Esophagus squamous epithelium (tissue), 5 donors: Measurements from ENCODE around the gene COMMD6. TPM values are rescaled to one million over a fixed set of nuclear protein-coding genes. Genes with fewer than 3 reads are reported as not detected.
A peak's percentile ranks its signal among the peaks of the same experiment; 100 is the strongest.

Source experiments
- DNase-seq: peaks from one replicate; lab custom pipeline; 2025; lab: John Stamatoyannopoulos, UW
- H3K27ac ChIP-seq, 4 donors: fragments of 200-600 bp; sonication (generic); one replicate each; pipeline ENCODE4 v1.5.1; 2016 to 2019; ENCODE audit warnings: mild to moderate bottlenecking in 1 of 4
- H3K27me3 ChIP-seq, 4 donors: fragments of 200-600 bp; sonication (generic); 1 replicate in 3 of 4; 2 replicates in 1 of 4; pipeline versions ENCODE4 v1.5.1 to v1.6.0; 2017 to 2021; ENCODE audit warnings: antibody characterized with exemption in 1 of 4
- H3K36me3 ChIP-seq, 3 donors: fragments of 200-600 bp; sonication (generic); one replicate each; pipeline ENCODE4 v1.5.1; 2016 to 2019
- H3K4me1 ChIP-seq, 3 donors: fragments of 200-600 bp; sonication (generic); one replicate each; pipeline ENCODE4 v1.5.1; 2017 to 2019
- H3K4me3 ChIP-seq, 4 donors: fragments of 200-600 bp; sonication (generic); 1 replicate in 3 of 4; 2 replicates in 1 of 4; pipeline ENCODE4 v1.5.1; 2016 to 2019; ENCODE audit warnings: mild to moderate bottlenecking in 2 of 4, moderate library complexity in 1 of 4
- H3K9me3 ChIP-seq, 3 donors: fragments of 200-600 bp; sonication (generic); one replicate each; pipeline ENCODE4 v1.5.1; 2016 to 2019
- POLR2A ChIP-seq, 4 donors: fragments of 450-650 bp; IDR thresholded peaks; one replicate each; pipeline ENCODE4 v1.6.1; 2017; ENCODE audit warnings: antibody characterized with exemption in 4 of 4, mild to moderate bottlenecking in 4 of 4, moderate library complexity in 3 of 4
- WGBS, 2 donors: methylation state at CpG; one replicate each; pipeline ENCODE4 v1.1.5; 2018; 5-methylcytosine and 5-hydroxymethylcytosine counted together
- intact Hi-C: fragments of 100-400 bp; cut with DNase I; formaldehyde crosslinking; loops from one replicate; pipeline ENCODE4 v1.15.0; 2022
- total RNA-seq, 4 donors: library from RNA; depleted of rRNA; stranded (reverse); fragments of >200 nt; gene quantifications; one replicate each; pipeline ENCODE4 v1.1.0, GENCODE V29; 2016
- TF ChIP-seq, protein P1 (sequence below), 6 experiments: fragments of 450-650 bp in 4 of 6; fragments of 200-600 bp in 2 of 6; sonication (generic) in 2 of 6; IDR thresholded peaks; one replicate each; pipeline ENCODE4 v1.5.1; 2016 to 2019; ENCODE audit warnings: antibody characterized with exemption in 6 of 6, mild to moderate bottlenecking in 4 of 6, moderate library complexity in 4 of 6
- donor health status: DM: yes; HTN: yes; CAD: no.

COMMD6 gene
- total RNA-seq, 4 donors from 2014 or later = 19.0 to 61.4 (median 38.1) TPM

- peaks cover 0 to 12% (median 0%) of the 10 kb centered on the region in 3 donors for H3K4me1 ChIP-seq
- H3K36me3 ChIP-seq = no peaks in the 10 kb centered on the region
- no peak for DNase-seq
- 56 to 64% methylated on average over 4 to 5 of the region's 5 CpGs for WGBS, 2 donors
- no peaks in the 10 kb centered on the region for H3K9me3 ChIP-seq
- intact Hi-C loops = no loop called here
- H3K27me3 ChIP-seq = peaks cover 0 to 3% (median 0%) of the 10 kb centered on the region in 4 donors
- no peak overlapping the region for H3K4me3 ChIP-seq
- TF ChIP-seq, protein P1, sequence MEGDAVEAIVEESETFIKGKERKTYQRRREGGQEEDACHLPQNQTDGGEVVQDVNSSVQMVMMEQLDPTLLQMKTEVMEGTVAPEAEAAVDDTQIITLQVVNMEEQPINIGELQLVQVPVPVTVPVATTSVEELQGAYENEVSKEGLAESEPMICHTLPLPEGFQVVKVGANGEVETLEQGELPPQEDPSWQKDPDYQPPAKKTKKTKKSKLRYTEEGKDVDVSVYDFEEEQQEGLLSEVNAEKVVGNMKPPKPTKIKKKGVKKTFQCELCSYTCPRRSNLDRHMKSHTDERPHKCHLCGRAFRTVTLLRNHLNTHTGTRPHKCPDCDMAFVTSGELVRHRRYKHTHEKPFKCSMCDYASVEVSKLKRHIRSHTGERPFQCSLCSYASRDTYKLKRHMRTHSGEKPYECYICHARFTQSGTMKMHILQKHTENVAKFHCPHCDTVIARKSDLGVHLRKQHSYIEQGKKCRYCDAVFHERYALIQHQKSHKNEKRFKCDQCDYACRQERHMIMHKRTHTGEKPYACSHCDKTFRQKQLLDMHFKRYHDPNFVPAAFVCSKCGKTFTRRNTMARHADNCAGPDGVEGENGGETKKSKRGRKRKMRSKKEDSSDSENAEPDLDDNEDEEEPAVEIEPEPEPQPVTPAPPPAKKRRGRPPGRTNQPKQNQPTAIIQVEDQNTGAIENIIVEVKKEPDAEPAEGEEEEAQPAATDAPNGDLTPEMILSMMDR (IDR thresholded peaks at IDR 0.05) = no peak
- no peak for TF ChIP-seq POLR2A (IDR thresholded peaks at IDR 0.05)
- H3K27ac ChIP-seq = no peak overlapping the region
Measured at GRCh38 chr13:75486146-75487062, 51.2 kb downstream of the COMMD6 start.

- Histone ChIP-seq H3K27me3 (peaks cover 0 to 3% (median 0%) of the 10 kb centered on the region in 4 donors), H3K4me1 (peaks cover 0 to 20% (median 0%) of the 10 kb centered on the region in 3 donors), H3K9me3 (no peaks in the 10 kb centered on the region), H3K36me3 (no peaks in the 10 kb centered on the region), H3K27ac (no peak overlapping the region), H3K4me3 (no peak overlapping the region)
- TF ChIP-seq, protein P1 (IDR thresholded peaks at IDR 0.05) = no peak
- no peak for TF ChIP-seq POLR2A (IDR thresholded peaks at IDR 0.05)
- intact Hi-C loops = no loop called here
- 84 to 89% methylated on average over 1 of the region's 1 CpG for WGBS, 2 donors
- no peak for DNase-seq
Measured at GRCh38 chr13:75485286-75486062, 52.2 kb downstream of the COMMD6 start.

- no peaks in the 10 kb centered on the region for H3K9me3 ChIP-seq
- intact Hi-C loops = loop anchor here (5.0 kb wide), 2 partner anchors 65 to 110 kb away; partner anchors contain the start of gene UCHL3
- no peak for DNase-seq
- H3K27ac ChIP-seq = peak overlapping the region; percentile 79 to 85 (median 84)
- 0 to 2% methylated on average over 1 of the region's 1 CpG for WGBS, 2 donors
- peaks cover 0 to 3% (median 0%) of the 10 kb centered on the region in 4 donors for H3K27me3 ChIP-seq
- peaks cover 0 to 38% (median 3%) of the 10 kb centered on the region in 3 donors for H3K4me1 ChIP-seq
- TF ChIP-seq, protein P1 (IDR thresholded peaks at IDR 0.05) = no peak
- no peak for TF ChIP-seq POLR2A (IDR thresholded peaks at IDR 0.05)
- peak overlapping the region; percentile 73 to 97 (median 86) for H3K4me3 ChIP-seq
- no peaks in the 10 kb centered on the region for H3K36me3 ChIP-seq
Measured at GRCh38 chr13:75482820-75483079, 54.9 kb downstream of the COMMD6 start.

DNA sequence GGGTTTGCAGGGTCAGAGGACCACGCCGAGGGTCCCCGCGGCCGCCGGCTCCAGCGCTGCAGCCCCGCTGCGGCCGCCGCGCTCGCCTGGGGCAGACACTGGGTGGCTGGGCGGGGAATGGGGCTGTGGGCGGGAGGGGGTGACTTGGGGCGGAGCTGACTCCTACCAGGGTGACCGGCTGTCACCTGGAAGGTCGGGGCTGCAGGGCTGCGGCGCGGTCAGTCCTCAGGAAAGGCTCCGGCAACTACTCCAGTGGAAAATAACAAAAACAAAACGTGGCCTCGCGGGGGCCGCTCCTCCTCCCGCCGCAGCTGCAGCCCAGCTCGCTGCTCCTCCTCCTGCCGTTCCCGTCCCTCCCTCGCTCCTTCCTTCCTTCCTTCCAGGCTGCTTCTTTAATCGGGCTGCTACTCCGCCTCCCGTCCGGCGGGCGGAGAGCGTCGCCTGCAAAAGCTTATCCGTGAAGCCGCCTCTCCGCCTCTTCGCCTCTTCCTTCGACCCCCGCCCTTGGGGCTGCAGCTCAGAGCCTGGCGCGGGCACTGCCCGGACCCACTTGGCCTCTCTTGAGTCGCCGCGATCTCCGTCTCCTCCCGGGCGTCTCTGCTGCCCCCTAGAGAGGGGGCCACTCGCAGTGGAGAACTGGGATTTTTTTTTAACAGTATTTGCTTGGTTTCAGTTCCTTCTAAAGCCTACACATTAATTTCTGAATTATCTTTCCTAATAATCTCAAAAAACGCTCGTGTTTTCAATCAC, 55.4 kb downstream of the COMMD6 start, which contains the start of gene TBC1D4:
Gene TBC1D4 (minus strand): TSS at position 100 of the 750 bp plus-strand sequence. CDS start 402 bp downstream, outside the sequence.
- intact Hi-C loops = loop anchor here (5.0 kb wide), 2 partner anchors 65 to 110 kb away; partner anchors contain the start of gene UCHL3
- peak within 1 kb of the TSS; percentile 73 to 97 (median 86) for H3K4me3 ChIP-seq
- peak; percentile 22 for DNase-seq
- no peaks in the 10 kb centered on the region for H3K36me3 ChIP-seq
- H3K27ac ChIP-seq = peak within 1 kb of the TSS; percentile 79 to 85 (median 84)
- 0 to 1% methylated on average over 35 to 41 of the region's 58 CpGs for WGBS, 2 donors
- no peak for TF ChIP-seq POLR2A (IDR thresholded peaks at IDR 0.05)
- TF ChIP-seq, protein P1 (IDR thresholded peaks at IDR 0.05) = peak; percentile 69 to 82 (median 76)
- peaks cover 0 to 43% (median 3%) of the 10 kb centered on the region in 3 donors for H3K4me1 ChIP-seq
- no peaks in the 10 kb centered on the region for H3K27me3 ChIP-seq
- H3K9me3 ChIP-seq = no peaks in the 10 kb centered on the region
